GM12878 (cell line): Measurements from ENCODE around the gene MBD5. TPM values are rescaled to one million over a fixed set of nuclear protein-coding genes. Genes with fewer than 3 reads are reported as not detected.
A peak's percentile ranks its signal among the peaks of the same experiment; 100 is the strongest.

Experiments
- ATAC-seq: fragments of 200-7000 bp; cut with Tn5 transposase; 3 replicates; pipeline ENCODE4 v1.9.1; 2020; ENCODE audit warnings: mild to moderate bottlenecking, moderate library complexity
- BruUV-seq: library from RNA; stranded (reverse); fragments of 400-500 nt; replicated peaks from 2 replicates; lab custom pipeline; 2021; lab: Mats Ljungman, UMichigan
- CTCF ChIA-PET: fragments of 300-600 bp; sonication (Branson Sonifier 250); formaldehyde crosslinking; extraction: SDS; loops from one replicate; lab custom pipeline; 2021; ENCODE audit warnings: inconsistent platforms; lab: Yijun Ruan, JAX
- POLR2A ChIA-PET: fragments of 350-600 bp; formaldehyde crosslinking; extraction: SDS; loops from one replicate; lab custom pipeline; 2021; ENCODE audit warnings: inconsistent platforms; lab: Charles Lee
- RAD21 ChIA-PET: fragments of 300-600 bp; sonication (Branson Sonifier 250); formaldehyde crosslinking; loops from one replicate; lab custom pipeline; 2023; ENCODE audit warnings: antibody characterized with exemption; ENCODE audit not compliant: unreplicated experiment; lab: Charles Lee
- SMC1A ChIA-PET: fragments of 300-600 bp; sonication (Branson Sonifier 250); formaldehyde crosslinking; loops from one replicate; lab custom pipeline; 2023; ENCODE audit not compliant: unreplicated experiment, uncharacterized antibody; lab: Charles Lee
- DNase-seq: peaks from one replicate; pipeline ENCODE4 v3.0.0-alpha.2; 2011; ENCODE audit warnings: low read depth, low spot score
- FAIRE-seq: peaks from 3 replicates; lab custom pipeline; 2011; peaks lifted over from hg19 to GRCh38; lab: Jason Lieb, UNC
- H2AFZ ChIP-seq: 2 replicates; pipeline ENCODE4 v1.6.0; 2011; ENCODE audit warnings: low read depth, low read length, control low read depth; ENCODE audit not compliant: control insufficient read depth
- H3K27ac ChIP-seq: 2 replicates; pipeline ENCODE4 v1.5.1; 2011; ENCODE audit warnings: control low read depth; ENCODE audit not compliant: control insufficient read depth, insufficient read depth
- H3K27me3 ChIP-seq, 2 experiments: replicated peaks in 1 of 2; 2 replicates each; pipeline versions ENCODE4 v1.6.0 to v1.6.1; 2011; ENCODE audit warnings: low read length in 1 of 2; ENCODE audit not compliant: control insufficient read depth in 2 of 2, insufficient read depth in 2 of 2
- H3K36me3 ChIP-seq, 2 experiments: 2 replicates each; pipeline ENCODE4 v1.5.1; 2011; ENCODE audit warnings: low read length in 1 of 2; ENCODE audit not compliant: control insufficient read depth in 2 of 2, insufficient read depth in 2 of 2
- H3K4me1 ChIP-seq: 2 replicates; pipeline ENCODE4 v1.6.1; 2011; ENCODE audit warnings: mild to moderate bottlenecking, low read length, moderate library complexity, mixed read lengths; ENCODE audit not compliant: control insufficient read depth, insufficient read depth
- H3K4me2 ChIP-seq: 2 replicates; pipeline ENCODE4 v1.6.0; 2011; ENCODE audit warnings: control low read depth; ENCODE audit not compliant: control insufficient read depth, insufficient read depth
- H3K4me3 ChIP-seq: fragments of 200-600 bp; sonication (generic); 2 replicates; pipeline ENCODE4 v1.5.1; 2016
- H3K79me2 ChIP-seq: 2 replicates; pipeline ENCODE4 v1.6.0; 2011; ENCODE audit warnings: low read length; ENCODE audit not compliant: control insufficient read depth, insufficient read depth
- H3K9ac ChIP-seq: 2 replicates; pipeline ENCODE4 v1.8.0; 2011; ENCODE audit warnings: low read length, control low read depth, mixed read lengths; ENCODE audit not compliant: control insufficient read depth, insufficient read depth
- H3K9me3 ChIP-seq: replicated peaks from 3 replicates; pipeline ENCODE4 v1.5.1; 2011; ENCODE audit warnings: mild to moderate bottlenecking, low read length; ENCODE audit not compliant: control insufficient read depth, insufficient read depth
- H4K20me1 ChIP-seq: 2 replicates; pipeline ENCODE4 v1.6.0; 2011; ENCODE audit not compliant: control insufficient read depth, insufficient read depth
- HDAC6 ChIP-seq: fragments of 200-600 bp; sonication (generic); IDR thresholded peaks from one replicate; pipeline ENCODE4 v1.8.0; 2017; ENCODE audit warnings: antibody characterized with exemption; ENCODE audit not compliant: unreplicated experiment
- TAF1 ChIP-seq: IDR thresholded peaks from 2 replicates; pipeline ENCODE4 v1.6.1; 2011; ENCODE audit warnings: mild to moderate bottlenecking, low read depth, low read length, borderline replicate concordance
- WGBS: methylation state at CpG from one replicate; pipeline ENCODE4 v1.1.6; 2016; ENCODE audit warnings: low lambda C conversion rate; ENCODE audit not compliant: insufficient replicate concordance, insufficient coverage; ENCODE audit errors: missing lambda C conversion rate; 5-methylcytosine and 5-hydroxymethylcytosine counted together
- in situ Hi-C: fragments of 300-500 bp; cut with MboI; formaldehyde crosslinking; loops from 9 replicates; pipeline ENCODE4 v1.14.3; 2018; ENCODE audit warnings: mixed read lengths
- intact Hi-C: fragments of 100-400 bp; cut with micrococcal nuclease; formaldehyde crosslinking; loops from one replicate; pipeline ENCODE4 v1.14.2; 2022; ENCODE audit not compliant: unreplicated experiment
- polyA plus RNA-seq, 11 experiments: library from polyadenylated mRNA; depleted of rRNA in 4 of 11; unstranded in 6 of 11; stranded (reverse) in 5 of 11; fragments of >200 nt; fragmentation: Nextera tagmentation in 4 of 11; fragmentation: Illumina TruSeq in 1 of 11; extraction: Ambion mirVana in 4 of 11; extraction: Trizol in 1 of 11; gene quantifications; 1 replicate in 1 of 11; 2 replicates in 10 of 11; pipeline versions ENCODE4 v1.2.1 to v1.2.3, GENCODE V29; 2011 to 2016; ENCODE audit warnings: inconsistent platforms in 2 of 11, missing spikeins in 2 of 11, low read depth in 1 of 11
- total RNA-seq, 4 experiments: library from RNA; depleted of rRNA in 3 of 4; stranded (reverse); fragments of >200 nt in 3 of 4; fragmentation: Illumina TruSeq in 1 of 4; extraction: Trizol in 1 of 4; gene quantifications; 2 replicates each; pipeline versions ENCODE4 v1.2.1 to v1.2.3, GENCODE V29; 2013 to 2021
- TF ChIP-seq, protein P1 (sequence below): IDR thresholded peaks from 2 replicates; pipeline ENCODE4 v1.6.1; 2011; ENCODE audit warnings: mild to moderate bottlenecking, low read depth, low read length, moderate library complexity; ENCODE audit not compliant: insufficient replicate concordance

Gene MBD5
- total and polyA plus RNA-seq, 10 of the 15 experiments (the other 5 are each of a cell fraction or from before 2014, with no cell fraction given): 7.4 to 58.0 (median 21.2) TPM

DNA sequence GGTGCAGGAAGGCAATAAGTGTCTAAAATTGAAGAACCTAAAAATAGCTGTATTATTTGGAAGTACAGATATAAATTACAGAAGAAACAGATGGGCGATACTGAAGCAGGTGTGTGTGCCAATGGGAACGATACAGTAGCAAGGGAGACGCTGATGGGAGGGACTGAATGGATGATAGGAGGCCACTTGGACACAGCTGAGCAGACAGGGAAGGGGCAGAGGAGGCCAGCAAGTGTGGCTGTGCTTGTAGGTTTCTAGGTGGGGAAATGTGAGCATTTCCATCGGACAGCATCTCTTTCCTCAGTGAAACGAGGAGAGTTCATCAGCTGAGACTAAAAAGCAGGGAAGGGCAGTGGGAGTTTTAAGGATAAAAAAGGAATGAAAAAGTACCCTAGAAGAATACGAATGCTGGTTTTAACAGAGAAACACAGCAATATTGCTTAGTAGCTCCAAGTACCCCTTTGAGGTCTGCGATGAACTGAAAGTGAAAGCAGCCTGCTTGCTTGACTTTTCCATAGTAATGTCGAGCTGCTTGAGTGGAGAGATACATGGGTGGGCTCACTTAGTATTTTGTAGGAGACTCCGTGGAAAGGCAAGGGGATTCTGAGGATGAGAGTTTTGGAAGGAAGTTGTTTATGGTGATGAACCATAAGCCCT lies 531.9 kb downstream of the MBD5 start:
- Histone ChIP-seq H2AFZ (peak overlapping the region; percentile 96), H3K9me3 (no peaks in the 10 kb centered on the region), H3K4me2 (peak overlapping the region; percentile 89), H3K9ac (peak overlapping the region; percentile 27), H3K4me1 (no peaks in the 10 kb centered on the region; the same call in 1 of the 2 replicates), H3K27me3 (no peaks in the 10 kb centered on the region), H4K20me1 (no peaks in the 10 kb centered on the region), H3K4me3 (peak overlapping the region; percentile 57), H3K79me2 (no peaks in the 10 kb centered on the region), H3K27ac (no peak overlapping the region; the same call in 1 of the 2 replicates), H3K36me3 (no peaks in the 10 kb centered on the region)
- TF ChIP-seq HDAC6: no peak
- TF ChIP-seq, protein P1, sequence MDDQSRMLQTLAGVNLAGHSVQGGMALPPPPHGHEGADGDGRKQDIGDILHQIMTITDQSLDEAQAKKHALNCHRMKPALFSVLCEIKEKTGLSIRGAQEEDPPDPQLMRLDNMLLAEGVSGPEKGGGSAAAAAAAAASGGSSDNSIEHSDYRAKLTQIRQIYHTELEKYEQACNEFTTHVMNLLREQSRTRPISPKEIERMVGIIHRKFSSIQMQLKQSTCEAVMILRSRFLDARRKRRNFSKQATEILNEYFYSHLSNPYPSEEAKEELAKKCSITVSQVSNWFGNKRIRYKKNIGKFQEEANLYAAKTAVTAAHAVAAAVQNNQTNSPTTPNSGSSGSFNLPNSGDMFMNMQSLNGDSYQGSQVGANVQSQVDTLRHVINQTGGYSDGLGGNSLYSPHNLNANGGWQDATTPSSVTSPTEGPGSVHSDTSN: no peak
- 0 out of 2 replicates have a peak, but pooled peaks have one; percentile 17 for TF ChIP-seq TAF1
- ChIA-PET SMC1A (interaction anchor here (1.8 kb wide), 1 partner anchor 13 kb away, joined by 4 read pairs; no protein-coding TSS in a partner anchor), CTCF (interaction anchor here (0.9 to 1.6 kb wide), 6 partner anchors 8 to 642 kb away, joined by 3 to 5 read pairs (median 5); no protein-coding TSS in a partner anchor), POLR2A (no interaction called here), RAD21 (interaction anchor here (1.2 kb wide), 1 partner anchor 438 kb away, joined by 3 read pairs; no protein-coding TSS in a partner anchor)
- WGBS: 6% methylated on average over 9 of the region's 9 CpGs
- in situ Hi-C loops: no loop called here
- intact Hi-C loops: no loop called here
- no peak for DNase-seq
- FAIRE-seq: no peak
- peak; percentile 55 for ATAC-seq
- no TSS peak for BruUV-seq
